OCI-LY7 (cell line): ENCODE results near the gene ANAPC16. TPM values are rescaled to one million over a fixed set of nuclear protein-coding genes. Genes with fewer than 3 reads are reported as not detected.

Source experiments
- BruUV-seq: library from RNA; stranded (reverse); fragments of 400-500 nt; replicated peaks from 2 replicates; lab custom pipeline; 2021; lab: Mats Ljungman, UMichigan
- CTCF ChIA-PET: fragments of 300-600 bp; sonication (Branson Sonifier 250); formaldehyde crosslinking; loops from one replicate; lab custom pipeline; 2022; ENCODE audit warnings: antibody characterized with exemption; ENCODE audit not compliant: unreplicated experiment; lab: Charles Lee
- POLR2A ChIA-PET: fragments of 300-600 bp; sonication (Branson Sonifier 250); formaldehyde crosslinking; loops from one replicate; lab custom pipeline; 2022; ENCODE audit warnings: antibody characterized with exemption; lab: Charles Lee
- DNase-seq: peaks from one replicate; pipeline ENCODE4 v3.0.0-alpha.2; 2015; ENCODE audit warnings: low spot score
- H2AFZ ChIP-seq: fragments of 200-600 bp; sonication (generic), shearing (Covaris generic); 2 replicates; pipeline ENCODE4 v1.6.1; 2014; ENCODE audit warnings: mild to moderate bottlenecking, antibody characterized with exemption, low read length, moderate library complexity
- H3K27ac ChIP-seq: fragments of 200-600 bp; sonication (generic); 2 replicates; pipeline ENCODE4 v1.5.1; 2014; ENCODE audit warnings: mixed run types, low read depth, mild to moderate bottlenecking, moderate library complexity, low read length, inconsistent platforms; ENCODE audit not compliant: poor library complexity, severe bottlenecking
- H3K36me3 ChIP-seq: fragments of 200-600 bp; sonication (generic); 2 replicates; pipeline ENCODE4 v1.6.1; 2014; ENCODE audit warnings: mild to moderate bottlenecking, antibody characterized with exemption, low read length, moderate library complexity, mixed read lengths; ENCODE audit not compliant: insufficient read depth
- H3K4me1 ChIP-seq: fragments of 200-600 bp; sonication (generic); 2 replicates; pipeline ENCODE4 v1.5.1; 2014; ENCODE audit warnings: mild to moderate bottlenecking, low read length; ENCODE audit not compliant: insufficient read depth, poor library complexity, severe bottlenecking
- H3K4me2 ChIP-seq: fragments of 200-600 bp; sonication (generic); 2 replicates; pipeline ENCODE4 v1.6.1; 2014; ENCODE audit warnings: mild to moderate bottlenecking, low read length
- H3K4me3 ChIP-seq: fragments of 200-600 bp; sonication (generic); 2 replicates; pipeline ENCODE4 v1.5.1; 2014; ENCODE audit warnings: mild to moderate bottlenecking, low read depth, low read length; ENCODE audit not compliant: poor library complexity, severe bottlenecking
- H3K79me2 ChIP-seq: fragments of 200-600 bp; sonication (generic); 2 replicates; pipeline ENCODE4 v1.6.1; 2016; ENCODE audit warnings: low read depth, mild to moderate bottlenecking, low read length, moderate library complexity, mixed read lengths; ENCODE audit not compliant: insufficient read depth
- H3K9me2 ChIP-seq: fragments of 200-600 bp; sonication (generic); 2 replicates; pipeline ENCODE4 v1.6.1; 2016; ENCODE audit warnings: mild to moderate bottlenecking, low read length, mixed read lengths; ENCODE audit not compliant: insufficient read depth
- H3K9me3 ChIP-seq: fragments of 200-600 bp; sonication (generic); 2 replicates; pipeline ENCODE4 v1.6.1; 2014; ENCODE audit warnings: mild to moderate bottlenecking, mixed run types, low read length, mixed read lengths
- H4K20me1 ChIP-seq: fragments of 200-600 bp; sonication (generic); 2 replicates; pipeline ENCODE4 v1.6.1; 2014; ENCODE audit warnings: mild to moderate bottlenecking, antibody characterized with exemption, low read length, moderate library complexity, mixed read lengths; ENCODE audit not compliant: insufficient read depth
- CTCF ChIP-seq: fragments of 200-600 bp; sonication (generic); conservative IDR thresholded peaks from 2 replicates; pipeline ENCODE4 v1.5.1; 2014; ENCODE audit warnings: mild to moderate bottlenecking, antibody characterized with exemption, low read length, moderate library complexity, mixed read lengths
- EZH2phosphoT487 ChIP-seq: fragments of 200-600 bp; sonication (generic); IDR thresholded peaks from 2 replicates; pipeline ENCODE4 v1.6.1; 2018; ENCODE audit warnings: low read depth, borderline replicate concordance, mild to moderate bottlenecking, mixed run types, antibody characterized with exemption, low read length, moderate library complexity, mixed read lengths
- intact Hi-C: fragments of 100-400 bp; cut with micrococcal nuclease; formaldehyde crosslinking; loops from one replicate; pipeline ENCODE4 v1.10.0; 2022; ENCODE audit not compliant: unreplicated experiment
- total RNA-seq, 2 experiments: library from RNA; depleted of rRNA in 1 of 2; stranded (reverse); fragments of >200 nt in 1 of 2; shearing (Covaris generic) in 1 of 2; gene quantifications; 2 replicates each; pipeline ENCODE4 v1.2.3, GENCODE V29; 2014 to 2022

Gene ANAPC16
- total RNA-seq, 2 experiments from 2014 or later: 68.0 to 92.8 TPM

- TF ChIP-seq CTCF (no peak), EZH2phosphoT487 (no peak)
- ChIA-PET POLR2A (interaction anchor here (1.7 kb wide), 1 partner anchor 41 kb away, joined by 4 read pairs; no protein-coding TSS in a partner anchor), CTCF (no interaction called here)
- no peaks in the 10 kb centered on the region for H3K79me2 ChIP-seq
- H3K9me2 ChIP-seq: no peaks in the 10 kb centered on the region
- H2AFZ ChIP-seq: no peak overlapping the region
- peak; percentile 9 for DNase-seq
- intact Hi-C loops: no loop called here
- H3K4me2 ChIP-seq: no peak overlapping the region
- H3K9me3 ChIP-seq: no peaks in the 10 kb centered on the region
- H3K4me3 ChIP-seq: no peak overlapping the region
- no TSS peak for BruUV-seq
- H3K4me1 ChIP-seq: peaks cover 19% of the 10 kb centered on the region
- no peaks in the 10 kb centered on the region for H4K20me1 ChIP-seq
- no peaks in the 10 kb centered on the region for H3K36me3 ChIP-seq
- no peak overlapping the region for H3K27ac ChIP-seq
These were observed 42.1 kb upstream of the ANAPC16 start for GRCh38 chr10:72173619-72174296.

- intact Hi-C loops: no loop called here
- no peak overlapping the region for H2AFZ ChIP-seq
These were observed 41.5 kb upstream of the ANAPC16 start for GRCh38 chr10:72174297-72174662.

More at GRCh38 chr10:72174297-72174662, 41.5 kb upstream of the ANAPC16 start:
- Histone ChIP-seq H3K27ac (no peak overlapping the region), H4K20me1 (no peaks in the 10 kb centered on the region), H3K4me2 (no peak overlapping the region), H3K4me3 (no peak overlapping the region), H3K36me3 (peaks cover 4% of the 10 kb centered on the region), H3K79me2 (no peaks in the 10 kb centered on the region), H3K9me3 (no peaks in the 10 kb centered on the region), H3K4me1 (peaks cover 19% of the 10 kb centered on the region), H3K9me2 (no peaks in the 10 kb centered on the region)
- TF ChIP-seq EZH2phosphoT487 (no peak), CTCF (no peak)
- BruUV-seq: no TSS peak
- CTCF ChIA-PET: no interaction called here
- POLR2A ChIA-PET: interaction anchor here (1.7 kb wide), 1 partner anchor 42 kb away, joined by 4 read pairs; no protein-coding TSS in a partner anchor
- no peak for DNase-seq
